NCI-H146 treated with DMSO at 0.1 percent for 48 hours (cell line): Measurements from ENCODE around the gene RFX8.
"Not testable (repeated sequence)": the region's sequence is repeated elsewhere in the genome, so short reads cannot be mapped to it uniquely, and the experiment has no call there.

ENCODE experiments used
- DNase-seq: peaks from one replicate; lab custom pipeline; 2025; ENCODE audit not compliant: unreplicated experiment; lab: John Stamatoyannopoulos, UW

The RFX8 gene

GRCh38 chr2:101486994-101487393 lies 12.1 kb upstream of the RFX8 start:
- no peak for DNase-seq

DNA sequence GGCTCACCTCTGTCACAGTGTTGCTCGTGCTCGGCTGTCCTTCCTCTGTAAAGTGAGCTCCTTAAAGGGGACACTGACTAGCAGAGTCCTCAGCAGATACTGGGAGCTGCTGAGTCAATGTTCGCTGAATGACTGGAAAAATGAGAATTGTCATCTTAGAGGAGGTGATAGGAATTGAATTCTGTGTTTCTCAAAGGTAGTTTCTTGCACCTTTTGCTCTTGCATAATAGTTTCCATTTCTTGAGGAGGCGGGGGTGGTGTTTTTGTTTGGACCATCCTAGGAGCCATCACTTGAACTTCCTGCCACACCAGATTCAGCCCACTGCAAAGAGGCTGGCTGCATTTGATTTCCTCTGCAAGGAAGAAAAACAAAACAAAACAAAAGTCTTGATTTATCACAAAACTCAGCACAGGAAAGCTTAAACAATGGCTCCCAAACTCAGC lies 11.4 kb upstream of the RFX8 start:
- no peak for DNase-seq

- no peak for DNase-seq
Measured at GRCh38 chr2:101485856-101486255, 10.9 kb upstream of the RFX8 start.

DNA sequence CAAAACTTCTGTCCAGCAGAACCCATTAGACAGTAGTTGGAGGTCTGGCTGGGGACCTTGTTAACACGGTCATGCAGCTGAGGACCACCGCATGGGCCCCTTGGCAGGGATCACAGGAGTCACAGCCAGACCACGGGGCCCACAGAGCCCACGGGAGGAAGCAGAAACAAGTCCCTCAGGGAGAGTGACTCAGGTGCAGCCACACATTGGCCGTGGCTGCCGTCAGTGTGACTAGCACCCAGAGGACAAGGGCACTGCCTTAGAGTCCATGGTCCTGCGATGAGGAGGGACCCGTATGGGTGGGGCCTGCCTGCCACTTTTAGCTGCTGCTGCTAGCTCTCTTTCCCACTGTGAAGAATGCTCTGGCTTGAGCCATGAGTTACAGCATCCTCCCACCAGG lies 5.9 kb upstream of the RFX8 start:
- DNase-seq, result no peak

GRCh38 chr2:101479810-101480209 lies 4.9 kb upstream of the RFX8 start:
- no peak for DNase-seq

DNA sequence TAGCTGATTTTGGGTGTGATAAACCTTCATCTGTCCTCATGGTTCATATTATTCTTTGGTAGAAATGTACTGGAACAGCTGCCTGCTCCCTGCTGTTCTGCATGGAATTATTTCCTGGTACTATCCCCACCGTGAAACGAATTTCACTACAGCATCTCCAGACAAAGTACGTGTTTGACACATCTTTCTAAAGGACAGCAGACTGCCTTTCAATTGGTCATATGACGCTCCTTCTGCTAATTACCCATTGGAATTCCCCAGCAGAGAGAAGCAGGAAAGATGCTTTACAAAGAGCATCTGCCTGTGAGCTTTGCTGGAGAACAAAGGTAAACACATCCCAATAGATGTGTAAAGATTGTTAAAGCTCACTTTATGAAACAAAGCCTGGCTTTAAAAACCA lies 4.4 kb upstream of the RFX8 start:
- no peak for DNase-seq

GRCh38 chr2:101478181-101479001 lies 3.5 kb upstream of the RFX8 start:
- DNase-seq, result no peak

DNA sequence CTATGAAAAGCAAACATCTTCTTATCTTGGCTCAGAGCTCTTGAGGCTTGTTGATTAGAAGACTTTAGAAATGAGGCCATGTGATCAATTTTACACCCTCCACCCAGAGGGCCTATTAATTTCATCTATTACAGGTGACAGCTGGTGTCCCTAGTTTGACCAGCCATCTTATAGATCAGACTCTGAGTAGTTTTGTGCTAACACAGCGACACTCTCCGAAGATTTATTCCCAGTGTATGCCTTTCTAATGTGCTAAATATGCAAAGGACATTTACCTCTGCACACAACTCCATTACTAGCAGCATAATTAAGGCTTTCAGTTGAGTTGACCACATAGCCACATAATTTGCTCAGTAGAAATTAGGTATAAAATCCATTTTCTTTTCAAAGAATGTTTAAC lies 2.6 kb upstream of the RFX8 start:
- no peak for DNase-seq

DNA sequence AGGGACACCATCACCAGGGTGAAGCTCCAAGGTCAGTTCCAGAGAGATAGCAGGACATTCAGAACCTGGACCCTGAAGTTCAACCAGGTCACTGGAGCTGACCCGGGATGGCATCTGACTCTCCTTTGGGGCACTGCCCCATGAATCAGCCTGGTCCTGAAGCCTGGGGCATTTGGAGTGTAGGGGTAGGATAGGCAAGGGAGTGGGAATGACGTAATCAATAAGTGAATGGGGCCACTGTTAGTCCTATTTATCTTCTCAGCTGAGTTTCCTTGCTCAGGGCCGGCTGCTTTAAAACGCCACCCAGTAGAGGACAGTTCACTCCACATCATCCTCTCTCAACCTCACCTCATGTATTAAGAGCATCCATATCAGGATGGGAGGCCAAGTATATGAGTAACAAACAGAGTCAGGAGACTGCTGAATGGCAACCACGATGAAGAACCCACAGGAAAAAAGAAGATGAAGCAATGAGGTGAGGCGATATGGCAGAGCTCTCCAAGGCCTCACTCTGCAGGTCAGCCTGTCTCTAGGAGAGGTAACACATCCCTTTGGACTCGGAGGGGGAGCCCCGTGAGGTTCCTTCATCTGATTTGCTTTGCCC lies 1.8 kb upstream of the RFX8 start:
- DNase-seq, result no peak

DNA sequence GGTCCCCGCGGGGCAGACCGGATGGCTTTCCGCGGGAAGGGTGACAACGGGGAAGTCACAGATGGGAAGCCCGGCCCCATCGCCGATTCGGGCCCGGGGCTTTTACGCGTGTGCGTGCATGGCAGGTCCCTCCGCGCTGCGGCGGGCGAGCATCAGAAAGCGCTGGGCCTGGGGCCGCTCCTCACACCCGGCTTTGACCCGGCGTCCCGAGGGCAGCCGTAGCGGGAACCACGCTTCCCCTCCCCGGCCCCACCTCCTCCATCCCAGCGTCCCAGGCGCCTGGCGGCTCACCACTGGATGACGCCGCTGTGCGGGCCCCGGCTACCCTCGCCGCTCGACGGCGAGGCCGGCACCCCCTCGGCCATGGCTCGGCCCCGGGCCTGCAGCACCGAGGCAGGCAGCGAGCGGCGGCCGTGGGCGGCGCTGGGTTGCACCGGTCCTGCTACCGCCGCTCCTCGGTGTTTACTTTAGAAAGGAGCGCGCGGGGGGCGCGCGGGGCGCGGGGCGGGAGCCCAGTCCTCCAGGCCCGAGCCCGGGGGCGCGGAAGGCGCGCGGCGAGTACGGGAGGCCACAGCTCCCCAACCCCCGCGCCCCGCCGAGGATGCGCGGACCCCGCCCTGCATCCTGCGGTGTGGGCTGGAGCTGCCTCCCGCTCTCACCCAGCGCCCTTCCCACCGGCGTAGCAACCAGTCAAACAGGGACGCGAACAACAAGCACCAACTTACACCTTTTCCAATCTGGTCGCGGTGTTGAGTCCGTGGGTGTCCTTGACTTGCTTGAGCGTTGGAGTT lies 806 bp downstream of the RFX8 start:
- no peak for DNase-seq

- DNase-seq, result no peak
Measured at GRCh38 chr2:101473591-101473910, 1.4 kb downstream of the RFX8 start.

DNA sequence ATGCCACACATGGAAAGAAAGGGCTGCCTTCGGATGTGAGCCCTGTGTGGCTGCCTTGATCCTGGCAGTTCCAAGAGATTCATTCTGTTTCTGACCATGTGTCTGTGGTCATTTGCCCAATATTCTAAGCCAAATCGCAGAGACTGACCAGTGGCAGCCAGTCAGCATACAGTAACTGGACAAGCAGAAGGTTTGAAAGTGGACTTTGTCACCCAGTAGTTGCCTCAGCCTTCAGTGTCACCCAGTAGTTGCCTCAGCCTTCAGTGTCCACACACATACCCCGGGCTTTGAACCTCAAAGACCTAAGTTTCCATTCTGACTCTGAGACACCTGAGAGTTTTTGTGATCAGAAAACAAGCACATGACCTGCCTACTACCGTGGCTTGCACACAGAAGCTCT lies 5.0 kb downstream of the RFX8 start:
- no peak for DNase-seq

DNA sequence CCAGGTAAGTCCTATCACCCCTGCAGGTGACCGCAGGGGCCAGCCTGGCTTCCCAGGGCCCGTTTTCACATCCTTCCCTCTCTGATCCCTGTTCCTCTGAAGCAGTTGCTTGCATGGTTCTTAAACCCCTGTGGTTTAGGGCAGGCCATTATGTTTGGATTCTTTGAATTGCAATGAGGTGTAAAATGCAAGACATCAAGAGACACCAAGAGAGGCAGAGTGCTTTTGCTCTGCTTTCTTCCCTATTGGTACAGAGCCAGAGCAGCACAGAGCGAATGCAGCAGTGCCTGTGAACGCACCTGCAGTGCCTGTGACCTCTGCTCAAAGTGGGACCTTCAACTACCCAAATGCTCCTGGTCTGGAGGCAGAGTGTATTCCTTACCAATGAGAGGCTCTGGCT lies 7.6 kb downstream of the RFX8 start:
- no peak for DNase-seq

DNA sequence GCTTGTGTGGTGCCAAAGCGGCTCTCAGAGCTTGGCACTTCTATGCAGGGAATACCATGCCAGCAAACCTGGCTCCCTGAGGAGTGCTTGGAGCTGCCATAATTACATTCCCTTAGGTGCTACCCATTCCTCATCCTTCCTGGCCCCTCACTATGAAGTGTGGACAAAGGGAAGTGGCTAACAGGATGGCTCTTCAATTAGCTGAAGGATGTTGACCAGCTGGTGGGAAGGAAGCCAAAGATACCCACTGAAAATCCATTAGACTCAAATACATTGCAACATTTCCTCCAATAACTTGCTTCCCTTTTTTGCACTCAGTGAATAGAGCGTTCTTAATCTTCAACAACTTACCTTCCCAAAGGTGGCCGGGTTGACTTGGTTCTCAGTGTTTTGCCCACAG lies 8.5 kb downstream of the RFX8 start:
- no peak for DNase-seq

GRCh38 chr2:101464841-101465240 lies 10.1 kb downstream of the RFX8 start:
- DNase-seq, result no peak

DNA sequence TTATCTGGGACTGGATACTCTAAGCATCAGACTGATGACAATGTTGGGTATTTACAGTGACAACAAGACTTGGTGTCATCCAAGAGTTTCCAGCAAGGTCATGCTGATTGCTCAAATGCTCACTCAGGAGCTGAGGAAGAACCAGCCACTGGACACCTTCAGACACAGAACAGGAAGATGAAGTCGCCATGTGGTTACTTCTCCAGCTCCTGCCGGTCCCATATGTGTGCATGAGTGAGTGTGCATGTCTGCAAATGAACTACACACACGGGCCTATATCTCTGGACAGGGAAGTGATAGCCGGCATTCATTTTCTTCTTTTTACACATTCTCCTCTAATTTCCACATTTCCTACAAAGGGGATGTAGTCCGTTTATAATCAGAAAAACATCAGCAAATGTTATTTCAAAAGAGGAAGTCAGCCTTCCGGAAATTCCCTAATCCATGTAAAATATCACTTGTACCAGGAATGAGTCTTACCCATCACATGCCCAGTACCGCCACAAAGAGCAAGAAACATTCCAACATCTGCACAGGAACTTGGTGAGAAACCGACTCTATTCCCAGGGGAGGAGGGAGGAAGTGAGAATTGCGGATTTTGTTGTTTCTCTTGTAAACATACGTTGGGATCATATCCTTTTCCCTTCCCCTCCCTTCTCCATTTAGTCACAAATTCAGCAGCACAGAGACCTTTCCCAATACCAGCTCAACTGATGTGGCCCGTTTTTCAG lies 10.8 kb downstream of the RFX8 start:
- no peak for DNase-seq

DNA sequence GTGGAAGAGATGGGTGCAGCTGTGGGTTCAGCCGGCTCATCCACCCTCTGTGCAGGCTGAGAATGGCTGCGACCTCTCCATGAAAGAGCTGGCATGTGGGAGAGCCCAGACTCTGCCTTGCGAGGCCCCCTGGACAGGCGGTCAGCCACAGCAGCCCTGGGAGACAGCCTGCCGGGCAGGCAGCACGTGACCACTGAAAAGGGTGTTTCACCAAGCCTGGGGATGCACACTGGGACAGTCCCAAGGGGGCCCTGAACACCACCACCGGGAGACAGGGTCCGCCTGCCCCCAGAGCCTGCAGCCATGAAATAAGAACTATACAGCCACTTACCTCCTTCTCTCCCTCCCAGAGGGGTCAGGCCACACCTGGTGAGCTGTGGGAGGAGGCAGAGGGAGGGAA lies 11.5 kb downstream of the RFX8 start:
- no peak for DNase-seq

DNA sequence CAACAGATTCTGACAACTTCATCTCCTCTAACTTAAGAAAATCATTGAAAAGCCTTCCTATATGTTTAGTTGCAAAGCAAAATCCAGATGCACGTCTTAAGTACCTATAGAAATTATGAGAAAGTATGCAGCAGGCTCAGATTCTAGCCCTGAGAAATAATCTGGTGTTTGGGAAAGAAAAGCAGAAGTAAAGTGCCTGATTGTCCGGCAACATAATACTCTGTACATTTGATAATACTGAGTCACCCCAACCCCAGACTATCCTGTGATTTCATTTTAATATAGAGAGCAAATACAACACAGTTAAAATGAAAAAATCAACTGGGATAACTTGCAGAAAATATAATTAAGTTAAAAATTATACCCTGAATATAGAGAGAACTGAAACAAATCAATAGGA lies 13.5 kb downstream of the RFX8 start:
- DNase-seq, result no peak

- DNase-seq, result not testable (repeated sequence)
Measured at GRCh38 chr2:101454408-101454807, 20.5 kb downstream of the RFX8 start.

GRCh38 chr2:101450965-101451364 lies 23.9 kb downstream of the RFX8 start:
- DNase-seq, result no peak

DNA sequence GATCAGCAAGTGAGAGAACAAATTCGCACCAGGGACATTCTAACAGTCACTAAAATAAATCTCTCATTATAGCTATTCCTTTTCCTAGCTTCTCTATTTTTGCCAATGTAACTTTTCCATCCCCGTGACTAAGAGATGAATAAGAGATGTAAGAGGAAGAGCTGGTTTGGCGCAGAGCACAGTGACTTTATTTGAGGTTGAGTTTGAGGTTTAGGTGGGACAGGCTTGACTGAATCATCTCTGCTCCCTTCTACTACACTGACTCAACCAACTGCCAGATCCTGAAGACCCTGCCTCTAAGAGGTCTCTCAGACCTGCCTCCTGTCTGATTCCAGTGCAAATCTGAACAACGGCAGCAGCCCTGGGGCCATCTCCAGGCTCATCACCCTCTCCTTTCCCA lies 28.0 kb downstream of the RFX8 start:
- no peak for DNase-seq

DNA sequence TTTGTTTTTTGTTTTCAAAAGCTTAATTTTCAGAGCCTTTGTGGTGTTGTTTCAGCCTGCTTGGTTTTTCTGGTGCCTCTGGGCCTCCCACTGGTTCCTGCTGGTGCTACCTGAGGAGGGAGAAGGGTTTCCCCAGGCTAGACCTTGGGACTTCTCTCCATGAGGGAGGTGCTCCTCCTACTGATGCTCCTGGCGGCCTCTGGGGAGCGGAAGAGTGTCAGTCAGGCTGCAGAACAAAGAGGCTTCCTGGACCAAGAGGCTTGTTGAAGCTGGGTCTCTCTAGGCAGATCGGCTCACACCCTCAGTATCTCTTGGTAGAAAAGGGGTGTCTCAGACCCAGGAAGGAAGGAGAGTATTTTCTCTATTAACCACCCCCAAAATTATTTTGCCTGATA lies 32.2 kb downstream of the RFX8 start:
- DNase-seq, result no peak
